ENCODE measurements around the gene DVL2.

DNA sequence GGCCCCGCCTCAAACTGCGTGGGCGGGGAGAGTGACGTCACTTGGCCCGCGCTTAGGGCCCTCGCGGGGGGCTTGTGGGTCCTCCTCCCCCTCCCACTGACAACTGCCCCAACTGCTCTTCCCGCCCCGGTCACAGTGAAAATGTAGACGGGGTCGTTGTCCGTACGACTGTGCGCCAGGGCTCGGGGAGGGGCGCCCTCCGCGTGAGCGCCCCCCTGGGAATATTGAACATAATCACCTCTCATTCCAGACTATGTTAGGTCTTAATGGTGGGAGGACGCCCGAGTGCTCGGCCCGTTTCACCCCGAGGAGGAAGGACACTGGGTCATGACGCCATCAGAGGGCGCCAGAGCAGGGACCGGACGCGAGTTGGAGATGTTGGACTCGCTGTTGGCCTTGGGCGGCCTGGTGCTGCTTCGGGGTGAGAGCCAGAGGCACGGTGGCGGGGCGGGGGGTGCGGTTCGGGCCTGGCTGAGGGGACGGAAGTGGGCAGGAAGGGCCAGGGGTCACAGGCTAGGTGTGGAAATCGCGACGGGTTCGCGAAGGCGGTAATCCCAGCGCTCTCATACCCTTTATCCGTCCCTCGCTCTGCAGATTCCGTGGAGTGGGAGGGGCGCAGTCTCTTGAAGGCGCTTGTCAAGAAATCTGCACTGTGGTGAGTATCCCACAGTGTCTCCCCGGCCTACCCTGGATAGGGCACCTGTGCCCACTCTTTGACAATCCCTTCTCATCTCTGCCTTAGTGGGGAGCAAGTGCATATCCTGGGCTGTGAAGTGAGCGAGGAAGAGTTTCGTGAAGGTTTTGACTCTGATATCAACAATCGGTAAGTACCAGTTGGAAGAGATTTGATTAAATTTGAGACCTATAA lies 18.1 kb upstream of the DVL2 start, which contains the start of gene ELP5:
- TF ChIP-seq CTCF (IDR thresholded peaks at IDR 0.05; ENCODE audit: extremely low read depth in 1 of 2, insufficient read depth in 1 of 2, low read depth in 1 of 2, low read length in 2 of 2), result peak in 1 of 2 donors; percentile 10
- peak; percentile 3 for TF ChIP-seq MAX (IDR thresholded peaks at IDR 0.05; ENCODE audit: insufficient read depth, insufficient read length)
- no peak for TF ChIP-seq GATA2 (IDR thresholded peaks at IDR 0.05; ENCODE audit: insufficient read depth, insufficient read length, low read depth, low read length)

All from endothelial cell of umbilical vein (primary cell).